ENCODE measurements around the gene CAMTA2. TPM values are rescaled to one million over a fixed set of nuclear protein-coding genes. Genes with fewer than 3 reads are reported as not detected.

CAMTA2 gene
- polyA plus RNA-seq, 2 of the 4 experiments (the other 2 are of a cell fraction): 12.4 to 30.3 TPM

- POLR2A ChIA-PET: interaction anchor here (0.6 to 3.2 kb wide), 19 partner anchors 8 to 230 kb away, joined by 3 to 83 read pairs (median 6); partner anchors contain the start of genes ARRB2, CAMTA2, CHRNE and ENO3
- DNase-seq (ENCODE audit: low read depth in 1 of 2, low spot score in 1 of 2): no peak
- CTCF ChIA-PET: interaction anchor here (0.5 to 3.5 kb wide), 16 partner anchors 10 to 149 kb away, joined by 3 to 33 read pairs (median 6); partner anchors contain the start of genes CAMTA2, CHRNE and SPAG7
- Histone ChIP-seq H3K4me1 (peaks cover 44% of the 10 kb centered on the region), H3K4me2 (peak overlapping the region; percentile 94), H3K9me3 (no peaks in the 10 kb centered on the region), H3K27ac (peak overlapping the region; percentile 89 to 93), H3K4me3 (peak overlapping the region; percentile 85)
- no peak for ATAC-seq
- TF ChIP-seq HEYL (CRISPR knock-in tag; IDR thresholded peaks at IDR 0.05) (no peak), TP53 (CRISPR knock-in tag; IDR thresholded peaks at IDR 0.05) (0 out of 2 replicates have a peak, but pooled peaks have one; percentile 50)
- 1% methylated on average over 10 of the region's 16 CpGs for WGBS (ENCODE audit: missing lambda C conversion rate)
- no peak for FAIRE-seq
These were observed 48.0 kb downstream of the CAMTA2 start for GRCh38 chr17:4939546-4939795.

GRCh38 chr17:4938688-4939545 lies 48.6 kb downstream of the CAMTA2 start:
- H3K4me2 ChIP-seq: peak overlapping the region; percentile 94
- ATAC-seq (no peak), DNase-seq (ENCODE audit: low read depth in 1 of 2, low spot score in 1 of 2) (no peak), FAIRE-seq (no peak)
- peak overlapping the region; percentile 85 for H3K4me3 ChIP-seq
- ChIA-PET CTCF (interaction anchor here (0.5 to 3.5 kb wide), 16 partner anchors 10 to 149 kb away, joined by 3 to 33 read pairs (median 6); partner anchors contain the start of genes CAMTA2, CHRNE and SPAG7), POLR2A (interaction anchor here (1.0 to 3.2 kb wide), 9 partner anchors 11 to 207 kb away, joined by 3 to 83 read pairs (median 6); partner anchors contain the start of genes ENO3, PFN1 and SPAG7)
- 69% methylated on average over 19 of the region's 19 CpGs for WGBS (ENCODE audit: missing lambda C conversion rate)
- H3K4me1 ChIP-seq: peaks cover 38% of the 10 kb centered on the region
- no peaks in the 10 kb centered on the region for H3K9me3 ChIP-seq
- no peak for TF ChIP-seq RARB (CRISPR knock-in tag; IDR thresholded peaks at IDR 0.05)
- TF ChIP-seq EP300 (IDR thresholded peaks at IDR 0.05): no peak
- TF ChIP-seq RCOR1 (IDR thresholded peaks at IDR 0.05; ENCODE audit: low read depth, low read length): no peak
- TF ChIP-seq KDM5A (IDR thresholded peaks at IDR 0.05): no peak
- no peak for TF ChIP-seq POLR2AphosphoS2 (conservative IDR thresholded peaks at IDR 0.05; ENCODE audit: low read length)
- TF ChIP-seq NPAS2 (CRISPR knock-in tag; IDR thresholded peaks at IDR 0.05; ENCODE audit: borderline replicate concordance): no peak
- TF ChIP-seq HOXB13 (CRISPR knock-in tag; IDR thresholded peaks at IDR 0.05; ENCODE audit: low read depth): no peak
- TF ChIP-seq CHD2 (IDR thresholded peaks at IDR 0.05; ENCODE audit: low read length, partially characterized antibody): no peak
- peak overlapping the region; percentile 89 to 93 for H3K27ac ChIP-seq

GRCh38 chr17:4938069-4938491 lies 49.4 kb downstream of the CAMTA2 start:
- ATAC-seq (no peak), FAIRE-seq (no peak), DNase-seq (ENCODE audit: low read depth in 1 of 2, low spot score in 1 of 2) (no peak)
- ChIA-PET CTCF (interaction anchor here (2.6 to 3.5 kb wide), 3 partner anchors 14 to 43 kb away, joined by 13 to 14 read pairs (median 14); no protein-coding TSS in a partner anchor), POLR2A (interaction anchor here (2.9 kb wide), 1 partner anchor 29 kb away, joined by 17 read pairs; no protein-coding TSS in a partner anchor)
- no peak overlapping the region for H3K4me3 ChIP-seq
- no peak for TF ChIP-seq FOXS1 (CRISPR knock-in tag; IDR thresholded peaks at IDR 0.05)
- no peak for TF ChIP-seq EP300 (IDR thresholded peaks at IDR 0.05)
- no peak for TF ChIP-seq SMC3 (IDR thresholded peaks at IDR 0.05)
- TF ChIP-seq USF2 (IDR thresholded peaks at IDR 0.05): no peak
- H3K4me2 ChIP-seq: peak overlapping the region; percentile 94; the same call in 2 of the 3 replicates
- peak overlapping the region in 1 of 2 experiments; percentile 89; a peak in 2 of 6 replicates for H3K27ac ChIP-seq
- peaks cover 30% of the 10 kb centered on the region for H3K4me1 ChIP-seq
- H3K9me3 ChIP-seq: no peaks in the 10 kb centered on the region
- 94% methylated on average over 11 of the region's 11 CpGs for WGBS (ENCODE audit: missing lambda C conversion rate)

- FAIRE-seq (no peak), ATAC-seq (no peak), DNase-seq (ENCODE audit: low read depth in 1 of 2, low spot score in 1 of 2) (no peak)
- ChIA-PET CTCF (interaction anchor here (1.0 to 2.8 kb wide), 4 partner anchors 14 to 148 kb away, joined by 4 to 14 read pairs (median 10); partner anchors contain the start of gene CHRNE), POLR2A (no interaction called here)
- no peak overlapping the region for H3K27ac ChIP-seq
- no peak for TF ChIP-seq POLR2A (IDR thresholded peaks at IDR 0.05; ENCODE audit: low read length)
- H3K9me3 ChIP-seq: no peaks in the 10 kb centered on the region
- no peak overlapping the region for H3K4me3 ChIP-seq
- H3K4me2 ChIP-seq: no peak overlapping the region
- peaks cover 25% of the 10 kb centered on the region for H3K4me1 ChIP-seq
- 96% methylated on average over 16 of the region's 16 CpGs for WGBS (ENCODE audit: missing lambda C conversion rate)
These were observed 49.9 kb downstream of the CAMTA2 start for GRCh38 chr17:4937553-4937952.

- FAIRE-seq: no peak
- no peaks in the 10 kb centered on the region for H3K9me3 ChIP-seq
- 93% methylated on average over 3 of the region's 3 CpGs for WGBS (ENCODE audit: missing lambda C conversion rate)
- ATAC-seq: no peak
- peaks cover 13% of the 10 kb centered on the region for H3K4me1 ChIP-seq
- no peak overlapping the region for H3K4me3 ChIP-seq
- H3K27ac ChIP-seq: no peak overlapping the region
- ChIA-PET POLR2A (interaction anchor here (1.8 kb wide), 1 partner anchor 31 kb away, joined by 4 read pairs; the partner anchor contains the start of gene SPAG7), CTCF (interaction anchor here (1.0 to 2.6 kb wide), 7 partner anchors 9 to 146 kb away, joined by 3 to 14 read pairs (median 4); partner anchors contain the start of genes CAMTA2 and CHRNE)
- H3K4me2 ChIP-seq: no peak overlapping the region
- DNase-seq (ENCODE audit: low read depth in 1 of 2, low spot score in 1 of 2): no peak
- TF ChIP-seq BCL3 (IDR thresholded peaks at IDR 0.05) (no peak), TFCP2L1 (CRISPR knock-in tag; IDR thresholded peaks at IDR 0.05) (no peak), SREBF2 (IDR thresholded peaks at IDR 0.05) (no peak), CTCF (IDR thresholded peaks at IDR 0.05) (no peak), HES2 (IDR thresholded peaks at IDR 0.05) (no peak), HEYL (CRISPR knock-in tag; IDR thresholded peaks at IDR 0.05) (no peak), RCOR1 (IDR thresholded peaks at IDR 0.05; ENCODE audit: low read depth, low read length) (no peak), FOSB (CRISPR knock-in tag; IDR thresholded peaks at IDR 0.05) (no peak), POLR2A (IDR thresholded peaks at IDR 0.05; ENCODE audit: low read length) (no peak), RNF2 (IDR thresholded peaks at IDR 0.05; ENCODE audit: borderline replicate concordance, low read depth) (no peak)
These were observed 51.0 kb downstream of the CAMTA2 start for GRCh38 chr17:4936436-4936835.

Measured in A549 (cell line).